ENCODE measurements around the gene SLC26A9.
A peak's percentile ranks its signal among the peaks of the same experiment; 100 is the strongest.

SLC26A9 gene

DNA sequence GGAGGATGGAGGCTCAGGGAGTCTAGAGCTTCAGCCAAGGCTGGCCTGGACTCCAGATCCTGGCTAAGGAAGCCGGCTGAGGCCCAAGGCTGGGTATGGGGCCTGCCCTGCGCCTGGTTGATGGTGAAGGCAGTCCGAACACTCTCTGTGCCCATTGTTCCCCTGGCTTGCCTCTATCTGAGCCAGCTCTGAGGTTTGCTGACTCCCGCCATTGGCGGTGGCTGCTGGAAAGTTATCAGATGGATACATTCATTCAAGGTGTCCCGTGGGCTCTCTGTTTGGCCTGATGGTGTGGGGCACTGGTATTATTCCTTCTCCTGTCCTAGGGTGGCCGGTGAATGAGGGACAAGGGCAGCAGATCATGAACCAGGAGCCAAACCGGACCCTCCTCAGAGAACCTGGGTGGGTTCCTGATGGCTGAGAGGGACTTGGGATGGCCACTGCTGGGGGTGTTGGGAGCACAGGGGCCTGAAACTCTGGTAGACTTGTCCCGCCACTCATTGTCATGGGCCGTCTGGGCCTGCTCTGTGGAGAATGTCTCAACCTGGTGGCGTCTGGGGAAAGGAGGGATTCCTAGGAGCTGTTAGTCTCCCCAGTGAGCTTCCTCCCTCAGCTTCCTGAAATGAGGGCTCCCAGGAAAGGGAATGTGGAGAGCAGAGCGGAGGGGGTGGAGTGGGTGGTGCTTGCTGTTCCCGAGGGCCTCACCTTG is 22.2 kb downstream of the SLC26A9 start:
- Histone ChIP-seq H2BK5ac (ENCODE audit: low read depth, low read length, poor library complexity, severe bottlenecking) (no peak overlapping the region), H2AFZ (ENCODE audit: low read depth, low read length) (no peak overlapping the region), H3K27ac (ENCODE audit: low read length, poor library complexity, severe bottlenecking) (no peak overlapping the region), H3K9ac (ENCODE audit: low read length) (no peak overlapping the region), H3K36me3 (ENCODE audit: control insufficient read depth in 1 of 2, insufficient read depth in 2 of 2, low read depth in 1 of 2, low read length in 2 of 2) (no peaks in the 10 kb centered on the region), H4K8ac (ENCODE audit: low read length) (no peak overlapping the region), H2BK120ac (ENCODE audit: low read depth, low read length) (no peak overlapping the region), H2BK12ac (ENCODE audit: low read length in 2 of 2) (peak overlapping the region in 1 of 2 experiments; percentile 31), H3K27me3 (ENCODE audit: control insufficient read depth in 1 of 2, insufficient read depth in 1 of 2, low read length in 2 of 2) (no peaks in the 10 kb centered on the region), H3K4me3 (ENCODE audit: insufficient read depth in 1 of 2, low read depth in 1 of 2, low read length in 2 of 2) (no peak overlapping the region), H2AK5ac (ENCODE audit: low read length, severe bottlenecking) (no peak overlapping the region), H3K9me3 (ENCODE audit: control insufficient read depth, low read length) (no peaks in the 10 kb centered on the region), H4K91ac (ENCODE audit: low read length) (no peak overlapping the region), H3K14ac (ENCODE audit: low read length in 2 of 2) (no peak overlapping the region), H3K79me1 (replicated peaks; ENCODE audit: low read length, poor library complexity, severe bottlenecking) (no peaks in the 10 kb centered on the region), H3K4ac (ENCODE audit: low read depth in 1 of 2, low read length in 2 of 2) (no peak overlapping the region), H3K18ac (ENCODE audit: low read depth in 1 of 2, low read length in 2 of 2) (no peak overlapping the region), H3K4me1 (ENCODE audit: control insufficient read depth, insufficient read depth, low read depth, low read length) (peaks cover 4% of the 10 kb centered on the region), H3K23ac (ENCODE audit: low read length in 2 of 2) (no peak overlapping the region), H3K4me2 (ENCODE audit: low read length, poor library complexity, severe bottlenecking) (no peak overlapping the region), H2BK15ac (ENCODE audit: low read depth, poor library complexity, severe bottlenecking) (peak overlapping the region; percentile 0)
- 76% methylated on average over 13 of the region's 13 CpGs for WGBS
- DNase-seq, result no peak

DNA sequence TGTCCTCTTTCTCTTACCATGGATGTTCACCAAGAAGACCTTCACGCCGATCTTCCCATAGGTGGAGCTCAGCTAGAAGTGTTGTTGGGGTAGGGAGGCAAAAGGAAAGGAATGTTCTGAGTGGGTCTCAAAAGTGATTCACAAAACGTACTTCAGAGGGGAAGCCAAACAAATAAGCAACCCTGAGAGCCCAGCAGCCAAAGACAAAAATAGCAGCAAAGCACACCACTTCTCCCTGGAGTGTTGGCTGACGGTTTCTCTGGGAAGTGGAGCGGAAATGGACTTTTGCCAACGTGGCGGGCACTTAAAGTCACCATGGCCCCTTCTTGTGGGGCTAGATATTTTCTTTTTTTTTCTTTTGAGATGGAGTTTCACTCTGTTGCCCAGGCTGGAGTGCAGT is 23.1 kb downstream of the SLC26A9 start:
- H2AK5ac ChIP-seq (ENCODE audit: low read length, severe bottlenecking), result no peak overlapping the region
- H3K4me3 ChIP-seq (ENCODE audit: insufficient read depth in 1 of 2, low read depth in 1 of 2, low read length in 2 of 2), result no peak overlapping the region
- 42% methylated on average over 7 of the region's 7 CpGs for WGBS
- no peak overlapping the region for H3K18ac ChIP-seq (ENCODE audit: low read depth in 1 of 2, low read length in 2 of 2)
- no peaks in the 10 kb centered on the region for H3K79me1 ChIP-seq (replicated peaks; ENCODE audit: low read length, poor library complexity, severe bottlenecking)
- H2BK5ac ChIP-seq (ENCODE audit: low read depth, low read length, poor library complexity, severe bottlenecking), result no peak overlapping the region
- H3K4ac ChIP-seq (ENCODE audit: low read depth in 1 of 2, low read length in 2 of 2), result no peak overlapping the region
- no peak overlapping the region for H2BK15ac ChIP-seq (ENCODE audit: low read depth, poor library complexity, severe bottlenecking)
- H3K9me3 ChIP-seq (ENCODE audit: control insufficient read depth, low read length), result no peaks in the 10 kb centered on the region
- no peak overlapping the region for H2BK12ac ChIP-seq (ENCODE audit: low read length in 2 of 2)
- no peaks in the 10 kb centered on the region for H3K36me3 ChIP-seq (ENCODE audit: control insufficient read depth in 1 of 2, insufficient read depth in 2 of 2, low read depth in 1 of 2, low read length in 2 of 2)
- H4K91ac ChIP-seq (ENCODE audit: low read length), result no peak overlapping the region
- H3K4me2 ChIP-seq (ENCODE audit: low read length, poor library complexity, severe bottlenecking), result no peak overlapping the region
- H2AFZ ChIP-seq (ENCODE audit: low read depth, low read length), result no peak overlapping the region
- peak; percentile 42 for DNase-seq
- H3K14ac ChIP-seq (ENCODE audit: low read length in 2 of 2), result no peak overlapping the region
- H3K23ac ChIP-seq (ENCODE audit: low read length in 2 of 2), result no peak overlapping the region
- H3K27ac ChIP-seq (ENCODE audit: low read length, poor library complexity, severe bottlenecking), result no peak overlapping the region
- no peak overlapping the region for H3K9ac ChIP-seq (ENCODE audit: low read length)
- no peak overlapping the region for H4K8ac ChIP-seq (ENCODE audit: low read length)
- H3K27me3 ChIP-seq (ENCODE audit: control insufficient read depth in 1 of 2, insufficient read depth in 1 of 2, low read length in 2 of 2), result no peaks in the 10 kb centered on the region
- peaks cover 2% of the 10 kb centered on the region for H3K4me1 ChIP-seq (ENCODE audit: control insufficient read depth, insufficient read depth, low read depth, low read length)
- no peak overlapping the region for H2BK120ac ChIP-seq (ENCODE audit: low read depth, low read length)

DNA sequence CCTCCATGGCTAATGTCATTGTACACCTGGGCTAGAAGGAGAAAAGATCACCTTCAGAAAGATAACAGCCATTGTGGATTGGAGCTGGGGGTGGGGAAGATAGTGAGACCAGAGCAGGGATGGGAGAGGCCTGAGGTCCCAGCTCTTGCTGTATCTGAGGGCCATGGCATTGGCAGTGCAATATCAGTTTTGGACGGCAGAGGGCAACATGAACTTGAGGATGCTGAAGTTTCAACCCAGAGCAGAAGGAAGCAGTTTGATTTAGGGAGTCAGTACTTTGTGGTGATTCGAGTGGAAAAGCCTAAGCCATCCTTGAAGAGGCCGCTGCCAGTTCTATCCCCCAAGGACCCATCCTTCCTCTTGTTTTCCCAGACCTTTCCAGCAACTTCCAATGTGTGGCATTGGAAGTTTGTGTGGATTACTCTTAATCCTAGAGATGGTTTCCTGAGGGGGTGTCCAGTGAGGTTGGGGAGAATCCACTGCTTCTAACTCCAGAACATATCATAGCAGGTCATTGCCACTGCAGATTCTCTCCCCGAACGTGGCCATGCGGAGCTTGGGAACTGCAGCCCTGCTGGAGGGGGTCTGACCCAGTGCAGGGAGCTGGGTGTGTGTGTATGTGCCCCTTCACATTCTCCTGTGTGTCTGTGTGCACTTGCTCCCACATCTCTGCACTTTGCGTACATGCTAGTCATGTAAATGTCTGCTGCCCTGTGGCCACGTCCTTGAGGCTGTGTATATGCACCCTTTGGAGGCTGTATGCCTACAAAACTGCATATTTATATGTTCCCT is 24.1 kb downstream of the SLC26A9 start:
- H3K14ac ChIP-seq (ENCODE audit: low read length in 2 of 2), result no peak overlapping the region
- H4K91ac ChIP-seq (ENCODE audit: low read length), result no peak overlapping the region
- no peak overlapping the region for H2BK15ac ChIP-seq (ENCODE audit: low read depth, poor library complexity, severe bottlenecking)
- H3K23ac ChIP-seq (ENCODE audit: low read length in 2 of 2), result no peak overlapping the region
- H3K9ac ChIP-seq (ENCODE audit: low read length), result no peak overlapping the region
- H3K36me3 ChIP-seq (ENCODE audit: control insufficient read depth in 1 of 2, insufficient read depth in 2 of 2, low read depth in 1 of 2, low read length in 2 of 2), result no peaks in the 10 kb centered on the region
- peaks cover 2% of the 10 kb centered on the region for H3K4me1 ChIP-seq (ENCODE audit: control insufficient read depth, insufficient read depth, low read depth, low read length)
- H3K9me3 ChIP-seq (ENCODE audit: control insufficient read depth, low read length), result no peaks in the 10 kb centered on the region
- H3K79me1 ChIP-seq (replicated peaks; ENCODE audit: low read length, poor library complexity, severe bottlenecking), result no peaks in the 10 kb centered on the region
- no peak overlapping the region for H4K8ac ChIP-seq (ENCODE audit: low read length)
- H2BK120ac ChIP-seq (ENCODE audit: low read depth, low read length), result no peak overlapping the region
- 57% methylated on average over 6 of the region's 8 CpGs for WGBS
- no peak overlapping the region for H3K4me2 ChIP-seq (ENCODE audit: low read length, poor library complexity, severe bottlenecking)
- no peak overlapping the region for H2BK5ac ChIP-seq (ENCODE audit: low read depth, low read length, poor library complexity, severe bottlenecking)
- H3K27ac ChIP-seq (ENCODE audit: low read length, poor library complexity, severe bottlenecking), result no peak overlapping the region
- no peak overlapping the region for H3K18ac ChIP-seq (ENCODE audit: low read depth in 1 of 2, low read length in 2 of 2)
- peak; percentile 76 for DNase-seq
- H2BK12ac ChIP-seq (ENCODE audit: low read length in 2 of 2), result no peak overlapping the region
- no peak overlapping the region for H3K4me3 ChIP-seq (ENCODE audit: insufficient read depth in 1 of 2, low read depth in 1 of 2, low read length in 2 of 2)
- no peaks in the 10 kb centered on the region for H3K27me3 ChIP-seq (ENCODE audit: control insufficient read depth in 1 of 2, insufficient read depth in 1 of 2, low read length in 2 of 2)
- H3K4ac ChIP-seq (ENCODE audit: low read depth in 1 of 2, low read length in 2 of 2), result no peak overlapping the region
- H2AK5ac ChIP-seq (ENCODE audit: low read length, severe bottlenecking), result no peak overlapping the region
- no peak overlapping the region for H2AFZ ChIP-seq (ENCODE audit: low read depth, low read length)

DNA sequence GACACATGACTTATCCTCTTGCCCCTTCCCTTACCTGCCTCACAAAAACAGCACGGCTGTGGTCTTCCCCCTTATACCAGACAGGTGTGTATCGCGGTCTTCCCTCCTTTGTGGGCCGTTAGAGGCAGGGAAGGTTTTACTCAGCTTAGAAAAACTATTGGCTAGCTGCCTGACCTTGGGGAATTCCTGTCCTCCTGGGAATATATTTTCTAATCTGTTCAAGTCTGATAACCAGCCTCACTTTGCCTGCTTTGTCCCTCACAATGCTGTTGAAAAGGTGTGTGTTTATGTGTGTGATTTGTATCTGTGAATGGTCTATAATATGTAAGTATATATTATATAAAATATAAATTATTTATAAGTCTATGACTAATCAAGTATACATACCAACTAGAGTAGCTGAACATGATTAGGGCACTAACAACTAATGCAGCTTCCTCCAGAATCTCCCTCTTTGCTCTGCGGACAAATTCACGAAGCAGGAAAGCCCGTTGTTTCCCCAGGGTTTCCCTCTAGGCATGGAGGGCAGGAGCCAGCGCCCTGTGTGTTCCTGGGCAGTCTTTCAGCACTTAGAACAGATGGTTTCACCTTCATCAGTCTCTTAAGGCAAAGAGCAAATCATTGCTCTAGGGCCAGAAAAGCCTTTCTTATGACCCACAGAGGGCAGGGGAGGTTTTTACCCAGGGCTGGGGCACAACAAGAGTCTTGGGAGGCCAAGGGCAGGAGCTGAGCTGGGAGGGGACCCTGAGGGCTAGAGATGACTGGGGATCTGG is 25.6 kb downstream of the SLC26A9 start:
- Histone ChIP-seq H4K8ac (ENCODE audit: low read length) (no peak overlapping the region), H2BK12ac (ENCODE audit: low read length in 2 of 2) (no peak overlapping the region), H3K9ac (ENCODE audit: low read length) (no peak overlapping the region), H3K4ac (ENCODE audit: low read depth in 1 of 2, low read length in 2 of 2) (no peak overlapping the region), H3K23ac (ENCODE audit: low read length in 2 of 2) (no peak overlapping the region), H3K79me1 (replicated peaks; ENCODE audit: low read length, poor library complexity, severe bottlenecking) (no peaks in the 10 kb centered on the region), H2AFZ (ENCODE audit: low read depth, low read length) (no peak overlapping the region), H3K36me3 (ENCODE audit: control insufficient read depth in 1 of 2, insufficient read depth in 2 of 2, low read depth in 1 of 2, low read length in 2 of 2) (no peaks in the 10 kb centered on the region), H2BK5ac (ENCODE audit: low read depth, low read length, poor library complexity, severe bottlenecking) (no peak overlapping the region), H4K91ac (ENCODE audit: low read length) (no peak overlapping the region), H2BK120ac (ENCODE audit: low read depth, low read length) (no peak overlapping the region), H2AK5ac (ENCODE audit: low read length, severe bottlenecking) (no peak overlapping the region), H3K27ac (ENCODE audit: low read length, poor library complexity, severe bottlenecking) (no peak overlapping the region), H3K9me3 (ENCODE audit: control insufficient read depth, low read length) (no peaks in the 10 kb centered on the region), H3K4me3 (ENCODE audit: insufficient read depth in 1 of 2, low read depth in 1 of 2, low read length in 2 of 2) (no peak overlapping the region), H3K4me2 (ENCODE audit: low read length, poor library complexity, severe bottlenecking) (no peak overlapping the region), H2BK15ac (ENCODE audit: low read depth, poor library complexity, severe bottlenecking) (no peak overlapping the region), H3K4me1 (ENCODE audit: control insufficient read depth, insufficient read depth, low read depth, low read length) (peaks cover 9% of the 10 kb centered on the region), H3K27me3 (ENCODE audit: control insufficient read depth in 1 of 2, insufficient read depth in 1 of 2, low read length in 2 of 2) (no peaks in the 10 kb centered on the region), H3K18ac (ENCODE audit: low read depth in 1 of 2, low read length in 2 of 2) (no peak overlapping the region), H3K14ac (ENCODE audit: low read length in 2 of 2) (no peak overlapping the region)
- 90% methylated on average over 8 of the region's 8 CpGs for WGBS
- DNase-seq, result no peak
